ENCODE measurements around the gene LRP5.

DNA sequence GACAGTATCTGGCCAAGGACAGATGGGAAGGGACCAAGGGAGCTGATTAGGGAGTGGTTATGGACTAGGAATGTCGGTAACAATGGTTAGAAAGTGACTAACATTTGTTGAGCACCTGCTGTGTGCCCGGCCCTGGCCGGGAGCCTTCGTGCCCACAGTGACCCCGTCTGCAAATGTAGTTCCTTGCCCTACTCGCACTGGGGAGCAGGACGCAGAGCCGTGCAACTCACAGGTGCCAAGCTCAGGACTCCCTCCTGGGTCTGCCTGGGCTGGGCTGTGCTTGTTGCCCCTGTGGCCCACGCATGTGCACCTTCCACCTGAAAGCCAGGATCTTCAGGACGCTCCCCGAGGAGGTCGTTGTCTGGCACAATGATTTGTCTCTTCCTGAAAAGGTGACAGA, 91.4 kb downstream of the LRP5 start:
- TF ChIP-seq CTCF (IDR thresholded peaks at IDR 0.05) (no peak), POLR2AphosphoS5 (IDR thresholded peaks at IDR 0.05) (no peak), POLR2A (IDR thresholded peaks at IDR 0.05) (no peak)
